ENCODE results near the gene GP5.

Gene GP5

GRCh38 chr3:194399166-194399565, at the start of gene GP5:
GP5 (minus strand) TSS chr3:194399266; CDS start chr3:194398282, 984 bp downstream.
- DNase-seq (ENCODE audit: low spot score), result no peak

GRCh38 chr3:194447657-194448056, 48.6 kb upstream of the GP5 start:
- DNase-seq (ENCODE audit: low spot score), result no peak

- no peak for DNase-seq (ENCODE audit: low spot score)
Observed at GRCh38 chr3:194447161-194447560, 48.1 kb upstream of the GP5 start.

- DNase-seq (ENCODE audit: low spot score), result no peak
Observed at GRCh38 chr3:194446754-194447153, 47.7 kb upstream of the GP5 start.

GRCh38 chr3:194446172-194446571, 47.1 kb upstream of the GP5 start:
- no peak for DNase-seq (ENCODE audit: low spot score)

GRCh38 chr3:194443901-194444300, 44.8 kb upstream of the GP5 start:
- DNase-seq (ENCODE audit: low spot score), result no peak

- DNase-seq (ENCODE audit: low spot score), result no peak
Observed at GRCh38 chr3:194440756-194441155, 41.7 kb upstream of the GP5 start.

GRCh38 chr3:194439881-194440550, 41.0 kb upstream of the GP5 start:
- DNase-seq (ENCODE audit: low spot score), result no peak

GRCh38 chr3:194434503-194434902, 35.4 kb upstream of the GP5 start:
- DNase-seq (ENCODE audit: low spot score), result no peak

- DNase-seq (ENCODE audit: low spot score), result no peak
Observed at GRCh38 chr3:194431554-194431953, 32.5 kb upstream of the GP5 start.

GRCh38 chr3:194425399-194425798, 26.3 kb upstream of the GP5 start:
- DNase-seq (ENCODE audit: low spot score), result no peak

- no peak for DNase-seq (ENCODE audit: low spot score)
Observed at GRCh38 chr3:194424953-194425352, 25.9 kb upstream of the GP5 start.

GRCh38 chr3:194424373-194424772, 25.3 kb upstream of the GP5 start:
- no peak for DNase-seq (ENCODE audit: low spot score)

GRCh38 chr3:194423317-194423716, 24.3 kb upstream of the GP5 start:
- no peak for DNase-seq (ENCODE audit: low spot score)

GRCh38 chr3:194422188-194422587, 23.1 kb upstream of the GP5 start:
- DNase-seq (ENCODE audit: low spot score), result no peak

- no peak for DNase-seq (ENCODE audit: low spot score)
Observed at GRCh38 chr3:194418671-194419070, 19.6 kb upstream of the GP5 start.

- no peak for DNase-seq (ENCODE audit: low spot score)
Observed at GRCh38 chr3:194407423-194407822, 8.4 kb upstream of the GP5 start.

- no peak for DNase-seq (ENCODE audit: low spot score)
Observed at GRCh38 chr3:194405766-194406165, 6.7 kb upstream of the GP5 start.

GRCh38 chr3:194404365-194405140, 5.5 kb upstream of the GP5 start:
- DNase-seq (ENCODE audit: low spot score), result peak; percentile 46

GRCh38 chr3:194401868-194402329, 2.8 kb upstream of the GP5 start:
- no peak for DNase-seq (ENCODE audit: low spot score)

- DNase-seq (ENCODE audit: low spot score), result no peak
Observed at GRCh38 chr3:194401346-194401745, 2.3 kb upstream of the GP5 start.

GRCh38 chr3:194399874-194400411, 877 bp upstream of the GP5 start:
- DNase-seq (ENCODE audit: low spot score), result no peak

GRCh38 chr3:194397757-194398312, 1.2 kb downstream of the GP5 start:
- peak; percentile 39 for DNase-seq (ENCODE audit: low spot score)
